ENCODE results near the gene C6.
"Not testable (repeated sequence)": the region's sequence is repeated elsewhere in the genome, so short reads cannot be mapped to it uniquely, and the experiment has no call there.

The C6 gene

GRCh38 chr5:41199660-41200059 lies 13.7 kb downstream of the C6 start:
- no peak for DNase-seq (ENCODE audit: low spot score)

GRCh38 chr5:41196197-41196596 lies 17.1 kb downstream of the C6 start:
- DNase-seq (ENCODE audit: low spot score), result no peak

GRCh38 chr5:41195228-41195627 lies 18.1 kb downstream of the C6 start:
- DNase-seq (ENCODE audit: low spot score), result no peak

GRCh38 chr5:41194339-41194738 lies 19.0 kb downstream of the C6 start:
- DNase-seq (ENCODE audit: low spot score), result no peak

- DNase-seq (ENCODE audit: low spot score), result no peak
These were observed 19.7 kb downstream of the C6 start for GRCh38 chr5:41193456-41194205.

- no peak for DNase-seq (ENCODE audit: low spot score)
These were observed 22.1 kb downstream of the C6 start for GRCh38 chr5:41191249-41191648.

- DNase-seq (ENCODE audit: low spot score), result no peak
These were observed 27.2 kb downstream of the C6 start for GRCh38 chr5:41186143-41186542.

GRCh38 chr5:41183331-41183730 lies 30.0 kb downstream of the C6 start:
- not testable (repeated sequence) for DNase-seq (ENCODE audit: low spot score)

GRCh38 chr5:41182666-41183065 lies 30.7 kb downstream of the C6 start:
- no peak for DNase-seq (ENCODE audit: low spot score)

GRCh38 chr5:41181691-41182564 lies 31.4 kb downstream of the C6 start:
- DNase-seq (ENCODE audit: low spot score), result no peak

GRCh38 chr5:41176952-41177351 lies 36.4 kb downstream of the C6 start:
- DNase-seq (ENCODE audit: low spot score), result no peak

- DNase-seq (ENCODE audit: low spot score), result no peak
These were observed 41.3 kb downstream of the C6 start for GRCh38 chr5:41172012-41172411.

- DNase-seq (ENCODE audit: low spot score), result no peak
These were observed 52.1 kb downstream of the C6 start for GRCh38 chr5:41161271-41161670.

GRCh38 chr5:41157272-41157894 lies 55.9 kb downstream of the C6 start:
- DNase-seq (ENCODE audit: low spot score), result no peak

- no peak for DNase-seq (ENCODE audit: low spot score)
These were observed 56.6 kb downstream of the C6 start for GRCh38 chr5:41156739-41157138.

- DNase-seq (ENCODE audit: low spot score), result no peak
These were observed 58.8 kb downstream of the C6 start for GRCh38 chr5:41154491-41154890.

GRCh38 chr5:41151564-41151963 lies 61.8 kb downstream of the C6 start:
- no peak for DNase-seq (ENCODE audit: low spot score)

- DNase-seq (ENCODE audit: low spot score), result no peak
These were observed 64.9 kb downstream of the C6 start for GRCh38 chr5:41148448-41148847.

GRCh38 chr5:41145306-41145705 lies 68.0 kb downstream of the C6 start:
- no peak for DNase-seq (ENCODE audit: low spot score)

- no peak for DNase-seq (ENCODE audit: low spot score)
These were observed 70.0 kb downstream of the C6 start for GRCh38 chr5:41143131-41143901.

GRCh38 chr5:41127967-41128690 lies 85.2 kb downstream of the C6 start:
- no peak for DNase-seq (ENCODE audit: low spot score)

All from activated CD4-positive, alpha-beta T cell treated with anti-CD3 and anti-CD28 coated beads, Interleukin-2, Interleukin-4, amounts not matched to agents 100 ng/mL and 50 ng/mL, durations not matched to agents 16 hours and 8 hours (primary cell).